ENCODE measurements around the gene LDHD. TPM values are rescaled to one million over a fixed set of nuclear protein-coding genes. Genes with fewer than 3 reads are reported as not detected.

Gene LDHD
- total RNA-seq, 1 experiment from 2014 or later, result 2.2 TPM

GRCh38 chr16:75120253-75120652 lies 3.7 kb upstream of the LDHD start:
- in situ Hi-C loops (cut with HindIII; ENCODE audit: low pct_unique_long_range_greater_than_20kb, low sequenced_read_pairs), result no loop called here
- DNase-seq (ENCODE audit: low read depth, low spot score), result no peak

DNA sequence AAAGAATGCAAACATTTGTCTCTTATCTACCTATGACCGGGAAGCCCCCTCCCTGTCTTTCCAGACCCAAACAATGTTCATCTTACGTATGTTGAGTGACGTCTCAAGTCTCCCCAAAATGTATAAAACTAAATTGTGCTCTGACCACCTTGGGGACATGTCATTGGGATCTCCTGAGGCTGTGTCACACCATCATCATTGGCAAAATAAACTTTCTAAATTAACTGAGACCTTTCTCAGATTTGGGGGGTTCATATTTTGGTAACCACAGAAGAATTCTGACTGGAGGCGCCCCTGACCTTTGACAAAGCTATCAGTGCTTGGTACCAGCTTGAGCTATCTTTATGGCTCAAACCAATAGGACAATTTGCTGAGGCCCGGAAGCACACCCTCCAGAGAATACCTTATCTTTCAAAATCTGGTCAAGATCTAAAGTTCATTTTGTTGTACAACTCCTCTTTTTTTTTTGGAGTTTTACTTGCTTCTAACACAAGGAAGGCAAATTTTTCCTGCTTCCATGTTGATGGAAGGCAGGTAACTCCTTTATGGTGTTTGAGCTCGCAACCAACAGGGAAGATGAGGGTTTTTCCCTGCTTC lies 2.5 kb upstream of the LDHD start:
- in situ Hi-C loops (cut with HindIII; ENCODE audit: low pct_unique_long_range_greater_than_20kb, low sequenced_read_pairs), result no loop called here

DNA sequence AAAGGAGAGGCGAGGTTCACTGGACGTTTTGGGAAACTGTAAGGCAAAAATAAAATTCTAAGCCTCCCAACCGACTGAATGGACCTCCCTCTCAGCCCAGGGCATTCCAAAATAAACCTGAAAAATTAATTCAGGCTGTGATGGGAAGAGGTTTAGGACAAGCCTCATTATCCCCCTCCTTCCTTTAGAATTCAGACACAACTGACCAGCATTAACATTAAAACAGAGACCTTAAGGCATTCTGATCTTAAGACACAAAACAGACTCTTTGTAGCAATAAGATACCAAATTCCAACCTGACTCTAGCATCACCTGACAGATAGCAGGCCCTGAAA lies 298 bp upstream of the LDHD start:
- DNase-seq (ENCODE audit: low read depth, low spot score), result no peak
- in situ Hi-C loops (cut with HindIII; ENCODE audit: low pct_unique_long_range_greater_than_20kb, low sequenced_read_pairs), result no loop called here

More for the DNA sequence above, 2.5 kb upstream of the LDHD start:
- no peak for DNase-seq (ENCODE audit: low read depth, low spot score)

GRCh38 chr16:75114946-75115825 lies 1.4 kb downstream of the LDHD start:
- in situ Hi-C loops (cut with HindIII; ENCODE audit: low pct_unique_long_range_greater_than_20kb, low sequenced_read_pairs), result no loop called here
- no peak for DNase-seq (ENCODE audit: low read depth, low spot score)

DNA sequence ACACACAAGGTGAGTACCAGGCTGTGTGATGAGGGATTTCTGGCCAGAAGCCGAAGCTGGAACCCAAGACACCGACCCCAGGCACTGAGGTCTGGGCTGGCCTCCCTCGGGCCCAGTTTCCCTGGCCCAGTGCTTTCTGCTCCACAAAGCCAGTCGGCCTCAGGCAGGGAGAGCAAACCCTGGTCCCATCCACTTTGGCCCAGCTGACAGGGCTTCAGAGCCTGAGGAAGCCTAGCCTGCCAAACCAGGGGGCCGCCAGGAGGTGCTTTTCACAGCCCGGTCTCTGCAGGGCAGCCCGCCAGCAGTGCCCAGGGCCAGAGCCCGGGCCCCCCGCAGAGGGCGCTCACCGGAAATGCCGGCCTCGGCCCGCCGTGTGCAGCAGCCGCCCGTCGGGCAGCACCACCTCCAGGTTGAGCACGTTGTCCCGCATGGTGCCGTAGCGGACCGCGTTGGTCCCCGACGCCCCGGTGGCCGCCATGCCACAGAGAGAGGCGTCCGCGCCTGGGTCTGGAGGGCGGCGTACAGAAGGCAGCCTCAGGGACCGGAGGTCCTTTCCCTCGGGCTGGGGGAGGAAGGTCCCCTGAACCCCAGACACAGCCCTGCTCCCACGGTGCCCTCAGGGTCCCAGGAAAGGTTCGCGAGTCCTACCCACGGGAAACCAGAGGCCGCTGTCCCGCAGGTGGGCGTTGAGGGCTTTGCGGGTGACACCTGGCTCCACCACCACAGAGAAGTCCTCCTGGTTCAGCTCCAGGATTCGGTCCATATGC lies 2.2 kb downstream of the LDHD start:
- in situ Hi-C loops (cut with HindIII; ENCODE audit: low pct_unique_long_range_greater_than_20kb, low sequenced_read_pairs), result no loop called here
- no peak for DNase-seq (ENCODE audit: low read depth, low spot score)

GRCh38 chr16:75113541-75114121 lies 2.9 kb downstream of the LDHD start:
- no peak for DNase-seq (ENCODE audit: low read depth, low spot score)
- in situ Hi-C loops (cut with HindIII; ENCODE audit: low pct_unique_long_range_greater_than_20kb, low sequenced_read_pairs), result no loop called here

DNA sequence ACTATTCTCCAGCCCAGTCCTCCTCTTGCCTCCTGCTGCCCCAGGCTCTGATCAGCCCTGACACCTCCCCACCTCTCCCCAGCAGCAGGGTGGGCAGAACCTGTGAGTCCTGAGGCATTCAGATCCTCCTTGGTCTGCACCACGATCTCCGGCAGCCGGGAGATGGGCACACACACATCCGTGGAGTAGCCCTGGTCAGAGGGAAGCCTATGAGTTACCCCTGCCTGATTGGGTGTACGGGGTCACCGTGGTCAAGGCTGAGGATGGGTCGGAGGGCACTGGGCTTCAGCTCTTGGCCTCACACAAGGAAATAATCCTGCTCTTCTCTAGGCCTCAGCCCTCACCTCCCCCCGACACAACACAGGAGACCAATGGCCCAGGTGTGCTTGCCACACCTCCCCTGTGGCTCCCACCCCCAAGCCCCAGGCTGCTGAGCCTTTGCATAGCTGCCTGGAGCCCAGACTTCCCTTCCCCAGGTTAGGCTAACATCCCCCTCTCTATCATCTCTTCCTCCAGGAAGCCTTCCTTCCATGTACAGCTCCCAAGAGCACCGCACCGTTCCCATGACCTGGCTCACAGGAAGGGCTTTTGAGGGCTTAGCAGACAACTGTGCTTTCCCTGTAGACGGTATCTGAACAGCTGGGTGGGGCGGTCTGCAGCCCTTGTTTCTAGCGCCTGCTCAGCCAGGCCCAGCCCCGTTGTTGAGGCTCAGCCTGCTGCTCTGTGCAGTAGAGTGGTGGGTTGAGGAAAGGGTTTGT lies 3.7 kb downstream of the LDHD start:
- in situ Hi-C loops (cut with HindIII; ENCODE audit: low pct_unique_long_range_greater_than_20kb, low sequenced_read_pairs), result no loop called here
- DNase-seq (ENCODE audit: low read depth, low spot score), result no peak

- in situ Hi-C loops (cut with HindIII; ENCODE audit: low pct_unique_long_range_greater_than_20kb, low sequenced_read_pairs), result no loop called here
- DNase-seq (ENCODE audit: low read depth, low spot score), result no peak
Measured at GRCh38 chr16:75111961-75112733, 4.4 kb downstream of the LDHD start.

DNA sequence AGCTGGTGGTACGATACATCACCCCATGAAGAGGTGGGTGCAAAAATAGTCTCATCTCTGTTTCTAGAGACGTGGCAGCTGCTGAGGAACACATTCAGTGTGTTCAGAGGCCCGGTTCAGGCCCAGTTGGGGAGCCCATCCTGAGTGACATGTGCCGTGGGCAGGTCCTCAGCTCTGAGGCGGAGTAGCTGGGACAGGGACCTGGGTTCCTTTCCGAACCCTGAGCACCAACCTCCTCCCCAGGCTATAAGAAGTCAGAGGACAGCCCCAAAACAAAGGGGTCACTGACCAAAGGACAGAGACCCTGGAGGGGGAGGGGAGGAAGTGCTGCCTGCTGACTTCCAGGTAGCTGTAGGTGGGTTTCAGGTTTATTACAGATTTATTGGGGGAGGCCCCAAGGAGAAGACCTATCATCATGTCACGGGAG lies 5.1 kb downstream of the LDHD start:
- in situ Hi-C loops (cut with HindIII; ENCODE audit: low pct_unique_long_range_greater_than_20kb, low sequenced_read_pairs), result no loop called here

GRCh38 chr16:75110637-75111513 lies 5.7 kb downstream of the LDHD start:
- in situ Hi-C loops (cut with HindIII; ENCODE audit: low pct_unique_long_range_greater_than_20kb, low sequenced_read_pairs), result no loop called here
- peak; percentile 85 for DNase-seq (ENCODE audit: low read depth, low spot score)

More for the DNA sequence above, 5.1 kb downstream of the LDHD start:
- DNase-seq (ENCODE audit: low read depth, low spot score), result no peak

GRCh38 chr16:75109732-75110243 lies 6.8 kb downstream of the LDHD start:
- in situ Hi-C loops (cut with HindIII; ENCODE audit: low pct_unique_long_range_greater_than_20kb, low sequenced_read_pairs), result no loop called here
- no peak for DNase-seq (ENCODE audit: low read depth, low spot score)

- DNase-seq (ENCODE audit: low read depth, low spot score), result no peak
- in situ Hi-C loops (cut with HindIII; ENCODE audit: low pct_unique_long_range_greater_than_20kb, low sequenced_read_pairs), result no loop called here
Measured at GRCh38 chr16:75108792-75109731, 7.5 kb downstream of the LDHD start.

DNA sequence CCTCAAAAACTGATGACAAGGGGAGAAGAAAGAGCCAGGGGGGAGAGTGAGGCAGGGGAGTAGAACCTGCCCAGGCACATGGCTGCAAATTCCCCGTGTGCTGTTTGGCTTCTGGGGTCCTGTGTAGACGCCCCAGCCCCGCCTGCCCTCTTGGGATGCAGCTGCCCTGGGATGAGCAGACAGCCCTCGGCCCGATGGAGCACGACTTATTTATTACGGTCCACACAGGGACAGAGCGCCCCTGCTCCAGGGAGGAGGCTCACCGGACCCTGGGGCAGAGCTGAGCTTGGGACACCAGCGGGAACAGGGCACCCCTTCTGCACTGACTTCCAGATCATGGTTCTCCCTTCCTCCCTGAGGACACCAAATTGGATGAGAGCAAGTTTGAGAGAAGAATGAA lies 9.1 kb downstream of the LDHD start:
- in situ Hi-C loops (cut with HindIII; ENCODE audit: low pct_unique_long_range_greater_than_20kb, low sequenced_read_pairs), result no loop called here
- DNase-seq (ENCODE audit: low read depth, low spot score), result no peak

DNA sequence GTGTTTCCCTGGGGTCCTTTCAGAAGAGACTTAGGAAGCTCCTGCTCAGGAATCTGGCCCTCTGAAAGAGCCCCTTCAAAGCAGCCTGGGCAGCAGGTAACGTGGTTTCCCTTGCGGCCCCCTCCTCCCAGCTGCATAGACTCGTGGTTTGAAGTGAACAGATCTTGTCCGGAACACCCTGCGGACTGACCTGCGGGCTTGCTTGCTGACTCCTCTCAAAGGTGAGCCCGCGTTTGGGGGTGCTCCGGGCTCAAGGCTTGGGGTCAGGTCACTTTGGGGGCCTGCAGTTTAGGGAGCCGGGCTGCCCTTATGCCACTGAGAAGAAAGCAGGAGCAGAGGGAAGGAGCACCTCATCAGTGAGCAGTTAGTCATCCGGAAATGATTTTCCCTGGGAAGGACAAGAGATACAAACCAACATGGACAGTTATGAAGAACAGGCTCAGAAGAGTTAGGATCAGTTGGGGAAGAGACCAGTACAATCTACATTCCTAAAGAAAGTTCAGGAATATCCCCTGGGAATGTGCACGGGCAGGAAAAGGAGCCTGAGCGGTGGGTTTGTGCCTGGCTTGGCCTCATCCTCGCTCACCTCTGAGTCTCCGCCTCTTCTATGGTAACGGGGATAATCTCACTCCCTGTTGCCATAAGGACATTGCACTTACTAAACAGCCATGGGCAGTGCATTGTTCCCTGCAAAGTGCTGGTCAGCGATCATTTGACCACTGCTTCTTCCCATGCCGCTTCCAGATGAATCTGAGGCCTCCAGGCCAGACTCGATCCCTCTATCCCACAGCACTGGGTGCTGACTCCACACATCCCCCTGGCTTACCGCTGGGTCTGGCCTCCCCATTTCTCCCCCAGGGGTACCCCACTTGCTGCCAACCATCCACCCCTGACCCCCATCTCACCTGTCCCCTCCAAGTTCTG lies 10.0 kb downstream of the LDHD start:
- no peak for DNase-seq (ENCODE audit: low read depth, low spot score)
- in situ Hi-C loops (cut with HindIII; ENCODE audit: low pct_unique_long_range_greater_than_20kb, low sequenced_read_pairs), result no loop called here
